HG03571 (cell line): ENCODE measurements around the gene SLC37A1.
"Not testable (repeated sequence)": the region's sequence is repeated elsewhere in the genome, so short reads cannot be mapped to it uniquely, and the experiment has no call there.

ENCODE experiments used
- ATAC-seq: cut with Tn5 transposase; IDR thresholded peaks from one replicate; pipeline ENCODE4 v1.9.1; 2021; ENCODE audit not compliant: unreplicated experiment

Gene SLC37A1

GRCh38 chr21:42513151-42513984 is at the start of gene SLC37A1:
Gene SLC37A1 (plus strand): TSS chr21:42513852. CDS start chr21:42518455, 4,603 bp downstream.
- ATAC-seq = peak; percentile 67

DNA sequence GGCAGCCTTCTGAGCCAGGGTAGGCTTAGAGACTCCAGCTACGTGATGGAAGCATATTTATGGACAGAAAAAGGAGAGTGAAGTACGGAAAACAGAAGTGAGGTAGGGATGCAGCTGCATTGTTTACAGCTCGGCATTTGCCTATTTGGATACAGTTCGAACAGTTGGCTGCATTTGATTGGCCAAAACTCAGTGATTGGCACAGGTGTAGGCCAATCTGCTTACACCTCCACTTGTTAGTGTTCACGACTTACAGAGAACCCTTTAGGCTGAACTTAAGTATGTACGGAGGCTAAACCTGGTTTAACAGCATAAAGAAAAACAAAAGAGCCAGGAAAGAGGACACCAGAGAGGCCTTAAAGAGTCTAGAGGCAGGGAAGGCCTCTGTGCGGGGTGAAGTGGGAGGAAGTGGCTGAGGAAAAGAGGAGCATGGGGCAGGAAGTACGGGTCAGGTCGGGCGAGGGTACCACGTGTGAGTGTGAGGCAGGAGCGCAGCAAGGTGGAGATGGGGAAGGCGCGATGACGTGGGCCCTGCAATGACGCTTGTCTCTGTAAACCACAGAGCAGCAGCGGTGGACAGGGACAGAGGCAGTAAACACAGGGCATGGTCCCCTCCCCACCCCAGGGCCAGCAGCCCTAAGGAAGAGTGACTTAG is 49.7 kb upstream of the SLC37A1 start:
- no peak for ATAC-seq

DNA sequence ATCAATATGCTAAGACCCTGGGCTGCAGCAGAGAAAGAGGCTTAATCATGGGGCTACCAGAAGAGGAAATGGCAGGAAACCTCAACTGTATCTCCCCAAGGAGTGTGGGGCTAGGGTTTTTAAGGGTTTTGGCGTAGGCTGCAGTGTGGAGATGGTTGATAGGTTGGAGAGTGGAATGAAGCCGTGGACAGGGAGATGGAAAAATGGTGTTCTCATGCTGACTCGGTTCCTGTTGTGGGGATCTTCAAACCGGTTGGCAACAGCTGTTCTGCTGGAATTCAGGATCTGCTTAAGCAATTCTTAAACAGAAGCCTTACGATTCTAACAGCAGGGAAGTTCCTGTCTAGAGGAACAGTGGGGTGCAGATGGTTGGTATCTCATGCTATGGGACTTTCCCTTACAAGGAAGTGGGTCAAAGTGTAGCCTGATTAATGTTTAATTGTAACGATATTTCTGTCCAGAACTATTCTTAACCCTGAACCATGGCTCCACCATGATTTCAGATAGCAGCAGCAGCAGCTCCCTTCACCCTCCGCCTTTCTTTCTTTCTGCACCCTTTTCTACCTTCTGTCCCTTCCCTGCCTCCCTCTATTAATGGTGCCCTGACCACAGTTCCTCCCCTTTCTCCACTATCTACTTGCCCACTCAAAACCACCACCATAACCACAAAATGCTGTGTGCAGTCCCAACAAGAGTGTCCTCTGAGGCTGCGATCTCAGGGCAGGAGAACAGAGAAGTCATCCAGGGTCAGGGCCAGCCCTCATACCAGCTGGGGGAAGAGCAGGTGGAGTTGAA is 48.4 kb upstream of the SLC37A1 start:
- no peak for ATAC-seq

- no peak for ATAC-seq
These were observed 47.9 kb upstream of the SLC37A1 start for GRCh38 chr21:42465803-42466127.

DNA sequence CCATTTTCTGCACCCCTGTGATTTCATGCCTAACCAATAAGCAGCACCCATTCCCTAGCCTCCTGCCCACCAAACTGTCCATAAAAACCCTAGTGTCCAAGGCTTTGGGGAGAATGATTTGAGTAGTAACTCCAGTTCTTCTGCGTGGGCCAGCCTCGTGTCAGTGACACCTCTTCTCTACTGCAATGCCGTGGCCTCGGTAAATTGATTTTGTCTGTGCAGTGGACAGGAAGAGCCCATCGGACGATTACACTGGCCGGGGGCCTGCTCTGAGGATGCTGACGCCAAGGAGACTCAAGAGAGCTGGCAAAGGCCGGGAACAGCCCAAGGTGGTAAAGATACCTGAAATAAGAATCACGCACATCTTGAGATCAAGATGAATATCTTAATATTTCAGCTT is 47.0 kb upstream of the SLC37A1 start:
- no peak for ATAC-seq

- ATAC-seq = no peak
These were observed 46.3 kb upstream of the SLC37A1 start for GRCh38 chr21:42467140-42467983.

GRCh38 chr21:42468491-42469131 is 45.0 kb upstream of the SLC37A1 start:
- no peak for ATAC-seq

DNA sequence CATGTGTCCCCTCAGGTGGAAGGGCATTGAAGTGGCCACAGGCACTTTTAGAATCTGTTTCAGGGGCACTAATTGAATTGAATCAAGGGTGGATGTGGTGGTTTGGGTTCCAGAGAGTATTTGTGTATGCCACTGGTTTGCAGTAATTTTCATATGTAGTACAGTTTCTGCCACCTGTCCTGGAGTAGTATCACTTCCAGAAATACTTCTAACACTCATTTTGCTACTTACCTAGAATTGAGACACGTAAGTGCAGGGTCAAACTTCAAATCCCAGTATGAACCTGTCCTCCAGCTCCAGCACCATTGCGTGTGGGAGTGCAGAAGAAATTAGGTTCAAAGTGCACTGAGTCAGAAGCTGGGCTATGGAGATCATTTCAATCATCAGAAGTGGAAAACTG is 44.4 kb upstream of the SLC37A1 start:
- no peak for ATAC-seq

GRCh38 chr21:42469726-42470125 is 43.9 kb upstream of the SLC37A1 start:
- not testable (repeated sequence) for ATAC-seq

- ATAC-seq = no peak
These were observed 42.4 kb upstream of the SLC37A1 start for GRCh38 chr21:42471206-42471605.

- no peak for ATAC-seq
These were observed 41.8 kb upstream of the SLC37A1 start for GRCh38 chr21:42471716-42472330.

GRCh38 chr21:42472521-42472920 is 41.1 kb upstream of the SLC37A1 start:
- no peak for ATAC-seq

- no peak for ATAC-seq
These were observed 40.1 kb upstream of the SLC37A1 start for GRCh38 chr21:42473498-42474042.

DNA sequence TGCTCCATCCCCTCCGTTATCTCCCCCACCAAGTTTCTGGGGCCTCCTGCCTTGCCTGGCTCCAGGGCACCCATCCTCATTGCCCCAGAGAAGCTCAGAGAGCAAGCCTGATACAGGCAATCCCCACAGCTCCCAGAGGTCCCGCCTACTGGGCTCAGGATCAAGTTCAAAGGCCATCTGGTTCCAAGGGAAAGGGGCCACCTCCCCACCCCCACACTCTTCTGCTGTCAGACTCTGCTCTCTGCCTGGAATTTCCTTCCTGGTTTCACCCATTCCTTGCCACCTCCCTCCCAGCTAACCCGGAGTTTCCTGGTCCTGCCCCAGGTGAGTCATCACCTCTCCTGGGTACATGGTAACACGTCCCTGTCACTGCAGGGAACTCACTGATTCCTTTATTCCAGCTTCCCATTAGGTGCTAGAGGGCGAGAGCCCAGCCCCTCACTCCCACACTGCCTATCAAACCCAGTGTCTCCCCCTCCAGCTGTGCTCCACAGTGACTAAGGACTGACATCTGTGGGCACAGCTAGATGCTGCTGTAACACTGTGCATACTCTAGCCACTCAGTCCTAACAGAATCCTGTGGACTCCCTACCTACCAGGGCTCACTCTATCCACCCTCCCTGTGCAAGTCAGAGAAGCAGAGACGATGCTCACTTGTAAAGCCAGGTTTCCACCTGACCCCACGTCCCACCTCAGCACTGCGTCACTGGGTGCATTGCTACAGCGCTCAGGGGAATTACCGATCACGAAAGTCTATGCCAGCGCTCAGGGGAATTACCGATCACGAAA is 39.4 kb upstream of the SLC37A1 start:
- ATAC-seq = no peak

DNA sequence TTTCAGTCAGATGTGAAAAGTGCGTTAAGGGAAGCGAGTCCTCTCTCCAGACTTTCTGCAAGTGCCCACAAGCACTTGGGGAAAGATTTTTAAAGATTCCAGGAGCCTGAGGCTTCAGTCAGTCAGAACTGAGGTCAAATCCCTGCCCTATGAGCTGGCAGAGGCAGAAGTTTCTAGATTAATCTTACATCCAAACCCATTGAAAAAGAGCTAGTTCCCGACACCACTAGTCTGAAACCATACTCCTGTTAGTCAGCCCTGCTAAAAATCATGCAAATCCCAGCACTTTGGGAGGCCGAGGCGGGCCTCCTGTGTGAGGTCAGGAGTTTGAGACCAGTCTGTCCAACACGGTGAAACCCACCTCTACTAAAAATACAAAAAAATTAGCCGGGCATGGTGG is 38.6 kb upstream of the SLC37A1 start:
- ATAC-seq = no peak

GRCh38 chr21:42475526-42476387 is 37.9 kb upstream of the SLC37A1 start:
- no peak for ATAC-seq

DNA sequence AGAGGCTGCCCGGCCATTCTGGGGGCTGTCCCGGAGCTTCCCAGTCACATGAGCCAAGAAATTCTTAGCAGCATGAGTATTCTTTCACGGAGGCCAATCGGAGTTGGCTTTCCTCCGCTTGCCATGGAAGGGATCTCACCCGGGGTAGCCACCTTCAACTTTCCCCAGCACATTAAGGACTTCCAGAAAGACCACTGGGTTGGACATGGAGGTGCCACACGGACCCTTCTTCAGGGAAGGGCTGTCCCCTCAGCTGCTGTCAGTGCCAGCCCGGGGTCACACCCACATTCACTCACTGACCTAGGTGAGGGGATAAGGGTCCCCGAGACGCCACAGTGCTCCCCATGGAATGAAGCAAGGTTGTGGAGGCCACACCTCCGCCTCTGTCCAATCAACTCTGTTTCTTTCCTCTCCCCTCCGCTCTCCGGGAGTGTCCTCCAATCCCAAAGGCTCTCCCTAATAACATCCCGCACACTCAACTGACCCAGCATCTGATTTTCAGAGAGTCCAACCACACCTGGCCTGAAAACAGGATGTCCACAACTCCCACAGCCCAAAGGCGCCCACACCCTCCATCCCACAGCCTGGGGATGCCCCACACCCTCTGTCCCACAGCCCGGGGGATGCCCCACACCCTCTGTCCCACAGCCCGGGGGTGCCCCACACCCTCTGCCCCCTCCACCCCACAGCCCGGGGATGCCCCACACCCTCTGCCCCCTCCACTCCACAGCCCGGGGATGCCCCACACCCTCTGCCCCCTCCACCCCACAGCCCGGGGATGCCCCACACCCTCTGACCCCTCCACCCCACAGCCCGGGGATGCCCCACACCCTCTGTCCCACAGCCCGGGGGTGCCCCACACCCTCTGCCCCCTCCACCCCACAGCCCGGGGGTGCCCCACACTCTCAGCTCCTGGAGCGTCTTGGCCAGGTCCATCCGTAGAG is 37.0 kb upstream of the SLC37A1 start:
- no peak for ATAC-seq
